ENCODE measurements around the gene APOA1.

DNA sequence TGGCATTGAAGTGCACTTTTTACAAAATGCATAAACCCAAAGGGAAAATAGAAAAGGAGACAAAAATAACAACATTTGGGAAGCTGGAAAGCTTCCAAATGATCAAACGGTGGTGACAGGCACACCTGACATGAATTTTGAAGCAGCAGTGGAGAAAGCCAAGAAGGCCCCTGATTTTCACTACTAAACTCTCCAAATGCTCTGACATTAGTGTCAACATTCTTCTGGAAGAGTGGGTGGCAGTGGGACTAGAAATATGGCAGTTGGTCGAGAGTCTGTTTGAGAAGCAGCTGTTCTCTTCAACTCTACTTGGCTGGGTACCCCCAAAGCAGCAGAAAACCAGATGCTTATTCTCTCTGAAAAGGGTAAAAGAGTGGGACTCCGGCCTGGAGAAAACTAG is 33.4 kb downstream of the APOA1 start:
- TF ChIP-seq CTCF (IDR thresholded peaks at IDR 0.05) (no peak), EZH2 (IDR thresholded peaks at IDR 0.05) (no peak)
